H1 (cell line): ENCODE measurements around the gene PIGK. TPM values are rescaled to one million over a fixed set of nuclear protein-coding genes. Genes with fewer than 3 reads are reported as not detected.

Experiments
- BACH1 ChIP-seq: IDR thresholded peaks from 2 replicates; pipeline ENCODE4 v1.6.1; 2012; ENCODE audit warnings: low read length, improper control_type of control experiment
- BRCA1 ChIP-seq: IDR thresholded peaks from 2 replicates; pipeline ENCODE4 v1.6.1; 2012; ENCODE audit warnings: low read depth, low read length, improper control_type of control experiment
- EGR1 ChIP-seq: IDR thresholded peaks from 2 replicates; pipeline ENCODE4 v1.6.1; 2011; ENCODE audit warnings: low read depth, low read length, borderline replicate concordance
- RBBP5 ChIP-seq: IDR thresholded peaks from 2 replicates; pipeline ENCODE4 v1.7.1; 2012; ENCODE audit warnings: low read depth, mild to moderate bottlenecking, inconsistent platforms, low read length, moderate library complexity, borderline replicate concordance
- TAF7 ChIP-seq: optimal IDR thresholded peaks from 2 replicates; pipeline ENCODE3; 2011; ENCODE audit warnings: low read depth, mild to moderate bottlenecking, inconsistent platforms, low read length, moderate library complexity, borderline replicate concordance
- polyA plus RNA-seq, 7 experiments: library from polyadenylated mRNA; depleted of rRNA in 3 of 7; stranded (reverse) in 5 of 7; unstranded in 2 of 7; fragments of >200 nt in 5 of 7; fragments of 200-250 nt in 2 of 7; gene quantifications; 1 replicate in 5 of 7; 2 replicates in 1 of 7; 4 replicates in 1 of 7; pipeline versions ENCODE4 v1.2.1 to v1.2.3, GENCODE V29; 2011 to 2013; ENCODE audit warnings: missing spikeins in 2 of 7, mixed read lengths in 2 of 7
- total RNA-seq: library from RNA; stranded (reverse); fragmentation: NEBNext Ultra II Directional; extraction: Animal tissue kit (Norgen Biotek cat#: 25700); gene quantifications from 2 replicates; pipeline ENCODE4 v1.2.1, GENCODE V29; 2021
- TF ChIP-seq, protein P1 (sequence below): fragments of 300-600 bp; sonication (generic); IDR thresholded peaks from 2 replicates; pipeline ENCODE4 v1.7.1; 2012; ENCODE audit warnings: low read length, moderate library complexity, mild to moderate bottlenecking, inconsistent platforms; ENCODE audit not compliant: insufficient replicate concordance

PIGK gene
- total and polyA plus RNA-seq, 2 of the 8 experiments (the other 6 are each of a cell fraction or from before 2014, with no cell fraction given): 5.6 to 23.2 TPM

DNA sequence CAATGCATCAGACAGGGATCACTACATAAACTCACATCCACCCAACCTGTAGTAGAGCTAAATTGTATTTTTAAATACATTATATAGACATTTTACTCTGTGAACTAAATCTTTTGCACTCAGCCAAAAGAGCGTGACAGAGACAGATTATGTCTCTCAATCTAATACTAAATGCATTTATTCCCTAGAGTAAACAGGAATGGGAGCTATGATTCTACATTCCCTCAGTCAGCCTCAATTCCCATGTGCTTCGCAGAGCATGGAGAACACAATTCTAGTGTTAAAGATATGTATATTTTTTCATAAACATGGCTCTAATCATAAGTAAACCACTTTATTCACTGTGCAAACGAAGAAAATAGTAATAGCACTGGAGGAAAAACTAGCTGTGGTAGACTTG is 16.5 kb downstream of the PIGK start (continued):
- TF ChIP-seq, protein P1, sequence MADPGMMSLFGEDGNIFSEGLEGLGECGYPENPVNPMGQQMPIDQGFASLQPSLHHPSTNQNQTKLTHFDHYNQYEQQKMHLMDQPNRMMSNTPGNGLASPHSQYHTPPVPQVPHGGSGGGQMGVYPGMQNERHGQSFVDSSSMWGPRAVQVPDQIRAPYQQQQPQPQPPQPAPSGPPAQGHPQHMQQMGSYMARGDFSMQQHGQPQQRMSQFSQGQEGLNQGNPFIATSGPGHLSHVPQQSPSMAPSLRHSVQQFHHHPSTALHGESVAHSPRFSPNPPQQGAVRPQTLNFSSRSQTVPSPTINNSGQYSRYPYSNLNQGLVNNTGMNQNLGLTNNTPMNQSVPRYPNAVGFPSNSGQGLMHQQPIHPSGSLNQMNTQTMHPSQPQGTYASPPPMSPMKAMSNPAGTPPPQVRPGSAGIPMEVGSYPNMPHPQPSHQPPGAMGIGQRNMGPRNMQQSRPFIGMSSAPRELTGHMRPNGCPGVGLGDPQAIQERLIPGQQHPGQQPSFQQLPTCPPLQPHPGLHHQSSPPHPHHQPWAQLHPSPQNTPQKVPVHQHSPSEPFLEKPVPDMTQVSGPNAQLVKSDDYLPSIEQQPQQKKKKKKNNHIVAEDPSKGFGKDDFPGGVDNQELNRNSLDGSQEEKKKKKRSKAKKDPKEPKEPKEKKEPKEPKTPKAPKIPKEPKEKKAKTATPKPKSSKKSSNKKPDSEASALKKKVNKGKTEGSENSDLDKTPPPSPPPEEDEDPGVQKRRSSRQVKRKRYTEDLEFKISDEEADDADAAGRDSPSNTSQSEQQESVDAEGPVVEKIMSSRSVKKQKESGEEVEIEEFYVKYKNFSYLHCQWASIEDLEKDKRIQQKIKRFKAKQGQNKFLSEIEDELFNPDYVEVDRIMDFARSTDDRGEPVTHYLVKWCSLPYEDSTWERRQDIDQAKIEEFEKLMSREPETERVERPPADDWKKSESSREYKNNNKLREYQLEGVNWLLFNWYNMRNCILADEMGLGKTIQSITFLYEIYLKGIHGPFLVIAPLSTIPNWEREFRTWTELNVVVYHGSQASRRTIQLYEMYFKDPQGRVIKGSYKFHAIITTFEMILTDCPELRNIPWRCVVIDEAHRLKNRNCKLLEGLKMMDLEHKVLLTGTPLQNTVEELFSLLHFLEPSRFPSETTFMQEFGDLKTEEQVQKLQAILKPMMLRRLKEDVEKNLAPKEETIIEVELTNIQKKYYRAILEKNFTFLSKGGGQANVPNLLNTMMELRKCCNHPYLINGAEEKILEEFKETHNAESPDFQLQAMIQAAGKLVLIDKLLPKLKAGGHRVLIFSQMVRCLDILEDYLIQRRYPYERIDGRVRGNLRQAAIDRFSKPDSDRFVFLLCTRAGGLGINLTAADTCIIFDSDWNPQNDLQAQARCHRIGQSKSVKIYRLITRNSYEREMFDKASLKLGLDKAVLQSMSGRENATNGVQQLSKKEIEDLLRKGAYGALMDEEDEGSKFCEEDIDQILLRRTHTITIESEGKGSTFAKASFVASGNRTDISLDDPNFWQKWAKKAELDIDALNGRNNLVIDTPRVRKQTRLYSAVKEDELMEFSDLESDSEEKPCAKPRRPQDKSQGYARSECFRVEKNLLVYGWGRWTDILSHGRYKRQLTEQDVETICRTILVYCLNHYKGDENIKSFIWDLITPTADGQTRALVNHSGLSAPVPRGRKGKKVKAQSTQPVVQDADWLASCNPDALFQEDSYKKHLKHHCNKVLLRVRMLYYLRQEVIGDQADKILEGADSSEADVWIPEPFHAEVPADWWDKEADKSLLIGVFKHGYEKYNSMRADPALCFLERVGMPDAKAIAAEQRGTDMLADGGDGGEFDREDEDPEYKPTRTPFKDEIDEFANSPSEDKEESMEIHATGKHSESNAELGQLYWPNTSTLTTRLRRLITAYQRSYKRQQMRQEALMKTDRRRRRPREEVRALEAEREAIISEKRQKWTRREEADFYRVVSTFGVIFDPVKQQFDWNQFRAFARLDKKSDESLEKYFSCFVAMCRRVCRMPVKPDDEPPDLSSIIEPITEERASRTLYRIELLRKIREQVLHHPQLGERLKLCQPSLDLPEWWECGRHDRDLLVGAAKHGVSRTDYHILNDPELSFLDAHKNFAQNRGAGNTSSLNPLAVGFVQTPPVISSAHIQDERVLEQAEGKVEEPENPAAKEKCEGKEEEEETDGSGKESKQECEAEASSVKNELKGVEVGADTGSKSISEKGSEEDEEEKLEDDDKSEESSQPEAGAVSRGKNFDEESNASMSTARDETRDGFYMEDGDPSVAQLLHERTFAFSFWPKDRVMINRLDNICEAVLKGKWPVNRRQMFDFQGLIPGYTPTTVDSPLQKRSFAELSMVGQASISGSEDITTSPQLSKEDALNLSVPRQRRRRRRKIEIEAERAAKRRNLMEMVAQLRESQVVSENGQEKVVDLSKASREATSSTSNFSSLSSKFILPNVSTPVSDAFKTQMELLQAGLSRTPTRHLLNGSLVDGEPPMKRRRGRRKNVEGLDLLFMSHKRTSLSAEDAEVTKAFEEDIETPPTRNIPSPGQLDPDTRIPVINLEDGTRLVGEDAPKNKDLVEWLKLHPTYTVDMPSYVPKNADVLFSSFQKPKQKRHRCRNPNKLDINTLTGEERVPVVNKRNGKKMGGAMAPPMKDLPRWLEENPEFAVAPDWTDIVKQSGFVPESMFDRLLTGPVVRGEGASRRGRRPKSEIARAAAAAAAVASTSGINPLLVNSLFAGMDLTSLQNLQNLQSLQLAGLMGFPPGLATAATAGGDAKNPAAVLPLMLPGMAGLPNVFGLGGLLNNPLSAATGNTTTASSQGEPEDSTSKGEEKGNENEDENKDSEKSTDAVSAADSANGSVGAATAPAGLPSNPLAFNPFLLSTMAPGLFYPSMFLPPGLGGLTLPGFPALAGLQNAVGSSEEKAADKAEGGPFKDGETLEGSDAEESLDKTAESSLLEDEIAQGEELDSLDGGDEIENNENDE: no peak
- no peak for TF ChIP-seq EGR1
- no peak for TF ChIP-seq BACH1
- TF ChIP-seq RBBP5: no peak
- TF ChIP-seq TAF7: no peak
- no peak for TF ChIP-seq BRCA1
